Fibroblast of pulmonary artery (primary cell): ENCODE data around the gene RHEBL1.

ENCODE experiments used
- DNase-seq: peaks from one replicate; pipeline ENCODE4 v3.0.0-alpha.2; 2010; ENCODE audit warnings: low read depth
- H3K4me3 ChIP-seq: replicated peaks from 2 replicates; pipeline ENCODE4 v1.5.1; 2011; ENCODE audit warnings: low read depth, mild to moderate bottlenecking, control low read depth, low read length, moderate library complexity
- CTCF ChIP-seq: IDR thresholded peaks from 2 replicates; pipeline ENCODE4 v1.5.1; 2011; ENCODE audit warnings: mild to moderate bottlenecking, control low read depth, low read length, inconsistent platforms; ENCODE audit errors: missing control alignments

RHEBL1 gene

GRCh38 chr12:49059299-49060171, 10.2 kb downstream of the RHEBL1 start:
- DNase-seq, result peak; percentile 28
- TF ChIP-seq CTCF, result no peak
- H3K4me3 ChIP-seq, result peak overlapping the region; percentile 87

- TF ChIP-seq CTCF, result no peak
- H3K4me3 ChIP-seq, result peak overlapping the region; percentile 87
- no peak for DNase-seq
Observed at GRCh38 chr12:49059045-49059298, 10.8 kb downstream of the RHEBL1 start.

- TF ChIP-seq CTCF, result no peak
- H3K4me3 ChIP-seq, result peak overlapping the region; percentile 87
- DNase-seq, result no peak
Observed at GRCh38 chr12:49058366-49059044, 11.3 kb downstream of the RHEBL1 start.

- DNase-seq, result no peak
- peak overlapping the region; percentile 87 for H3K4me3 ChIP-seq
- no peak for TF ChIP-seq CTCF
Observed at GRCh38 chr12:49057888-49058287, 11.9 kb downstream of the RHEBL1 start.

- DNase-seq, result peak; percentile 87
- peak overlapping the region; percentile 87 for H3K4me3 ChIP-seq
- TF ChIP-seq CTCF, result no peak
Observed at GRCh38 chr12:49055978-49056754, 13.6 kb downstream of the RHEBL1 start.

- H3K4me3 ChIP-seq, result no peak overlapping the region
- no peak for TF ChIP-seq CTCF
- DNase-seq, result no peak
Observed at GRCh38 chr12:49055092-49055491, 14.7 kb downstream of the RHEBL1 start.
